NCI-H187 treated with DMSO at 0.1 percent for 48 hours (cell line): ENCODE data around the gene RGR.

Experiments
- DNase-seq: peaks from one replicate; lab custom pipeline; 2025; lab: John Stamatoyannopoulos, UW

RGR gene

DNA sequence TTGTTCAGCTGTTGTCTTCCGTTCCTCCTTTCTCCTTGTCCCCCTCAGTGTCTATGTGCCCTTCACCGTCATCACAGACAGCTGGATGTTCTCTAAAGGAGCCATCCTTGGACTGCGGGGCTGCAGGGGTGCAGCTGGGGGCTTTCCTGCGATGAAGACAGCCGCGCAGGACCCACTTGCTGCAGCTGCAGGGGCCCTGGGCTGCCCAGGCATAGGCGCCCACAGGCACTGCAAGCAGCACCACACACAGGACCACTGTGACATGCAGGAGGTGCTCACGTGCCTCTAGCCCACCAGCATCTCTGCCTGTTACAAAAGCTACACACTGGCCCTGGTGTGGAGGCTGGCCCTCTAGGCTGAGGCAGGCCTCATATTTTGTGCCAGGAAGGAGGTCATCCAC, 22.9 kb upstream of the RGR start:
- DNase-seq: no peak

GRCh38 chr10:84224411-84225028, 20.3 kb upstream of the RGR start:
- DNase-seq: no peak

DNA sequence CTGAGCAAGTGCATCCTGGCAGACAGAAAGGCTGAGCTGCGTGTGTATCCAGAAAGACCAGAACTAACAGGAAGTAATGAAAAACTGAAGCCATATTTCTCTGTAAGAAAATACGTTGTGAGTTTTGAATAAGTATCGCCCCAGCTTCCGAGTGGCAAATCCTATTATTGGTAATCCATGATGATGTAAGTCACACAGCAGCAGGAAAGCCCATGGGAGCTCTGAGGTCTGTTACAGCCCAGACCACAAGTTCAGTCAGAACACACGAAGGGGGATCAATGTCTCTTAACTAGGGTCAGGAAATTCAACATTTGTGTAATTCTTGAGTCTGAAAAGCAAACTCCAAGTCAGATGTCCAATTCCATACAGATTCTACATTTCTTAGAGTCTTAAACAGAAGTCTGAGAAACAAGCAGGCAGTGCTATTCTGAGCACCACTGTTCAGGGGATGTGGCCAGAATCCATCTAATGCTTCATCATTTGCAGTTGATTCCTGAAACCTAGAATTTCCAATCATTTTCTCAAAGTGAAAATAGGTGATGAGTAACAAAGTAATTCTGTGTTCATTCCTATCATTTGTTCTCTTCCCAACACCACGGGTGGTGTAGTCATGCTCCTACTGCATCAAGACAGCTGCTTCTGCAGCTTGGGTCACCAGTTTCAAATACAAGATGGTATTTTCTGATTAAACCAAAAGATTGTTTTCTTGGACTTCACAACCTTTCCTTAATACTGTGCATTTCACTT, 19.3 kb upstream of the RGR start, which contains the start of gene LRIT2:
TSS of gene LRIT2 (minus strand) at position 118 of the 747 bp plus-strand sequence. CDS start at position 94, 24 bp downstream.
- no peak for DNase-seq

GRCh38 chr10:84226616-84227015, 18.2 kb upstream of the RGR start:
- DNase-seq: no peak

GRCh38 chr10:84227810-84228209, 17.0 kb upstream of the RGR start:
- DNase-seq: no peak

GRCh38 chr10:84230359-84230758, 14.5 kb upstream of the RGR start:
- DNase-seq: no peak

DNA sequence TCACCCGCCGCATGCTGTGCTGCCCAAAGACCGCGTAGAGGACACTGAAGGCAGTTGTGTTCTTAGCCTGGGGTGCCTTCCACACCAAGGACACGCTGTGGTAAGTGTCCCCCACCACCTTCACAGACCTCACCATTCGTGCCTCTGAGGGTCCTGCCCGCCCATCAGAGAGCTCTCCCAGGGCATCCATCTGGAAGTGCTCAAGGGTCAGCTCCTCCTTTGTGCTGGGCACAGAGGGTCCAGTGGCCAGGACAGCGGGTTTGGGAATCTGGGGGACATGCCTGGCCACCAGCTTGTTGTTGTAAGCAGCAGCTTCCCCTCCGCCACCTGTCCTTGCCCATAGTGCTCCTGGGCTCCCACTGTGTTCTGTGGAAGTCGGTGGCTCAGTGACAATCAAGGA, 12.5 kb upstream of the RGR start:
- no peak for DNase-seq

GRCh38 chr10:84233940-84234339, 10.9 kb upstream of the RGR start:
- no peak for DNase-seq

GRCh38 chr10:84234479-84234878, 10.4 kb upstream of the RGR start:
- DNase-seq: no peak

DNA sequence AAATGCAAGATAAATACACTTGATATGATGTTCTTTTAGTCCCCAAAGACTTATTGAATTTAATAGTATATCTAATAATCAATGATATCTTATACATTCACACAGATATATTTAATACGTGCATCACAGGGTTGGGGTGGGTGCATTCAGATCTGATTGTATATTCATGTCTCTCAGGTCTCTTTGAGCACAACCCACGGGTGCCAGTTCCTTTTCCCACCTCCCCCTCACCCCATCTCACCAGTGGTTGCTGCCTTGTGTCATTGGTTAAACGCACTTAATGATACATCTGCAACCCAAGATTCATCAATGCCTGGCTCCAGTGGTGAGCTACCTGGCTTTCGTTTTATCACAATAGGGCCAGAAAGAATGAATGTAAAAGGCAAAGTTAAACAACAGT, 9.8 kb upstream of the RGR start:
- no peak for DNase-seq

GRCh38 chr10:84236807-84237198, 8.1 kb upstream of the RGR start:
- no peak for DNase-seq

- DNase-seq: no peak
Observed at GRCh38 chr10:84237199-84238051, 7.4 kb upstream of the RGR start.

GRCh38 chr10:84238909-84239308, 5.9 kb upstream of the RGR start:
- no peak for DNase-seq

GRCh38 chr10:84241185-84241790, 3.6 kb upstream of the RGR start, which contains the start of gene LRIT1:
Gene LRIT1, minus strand, starts transcription at chr10:84241546. Its CDS starts 107 bp downstream, at chr10:84241439.
- DNase-seq: no peak

GRCh38 chr10:84243759-84244158, 1.1 kb upstream of the RGR start:
- DNase-seq: no peak

DNA sequence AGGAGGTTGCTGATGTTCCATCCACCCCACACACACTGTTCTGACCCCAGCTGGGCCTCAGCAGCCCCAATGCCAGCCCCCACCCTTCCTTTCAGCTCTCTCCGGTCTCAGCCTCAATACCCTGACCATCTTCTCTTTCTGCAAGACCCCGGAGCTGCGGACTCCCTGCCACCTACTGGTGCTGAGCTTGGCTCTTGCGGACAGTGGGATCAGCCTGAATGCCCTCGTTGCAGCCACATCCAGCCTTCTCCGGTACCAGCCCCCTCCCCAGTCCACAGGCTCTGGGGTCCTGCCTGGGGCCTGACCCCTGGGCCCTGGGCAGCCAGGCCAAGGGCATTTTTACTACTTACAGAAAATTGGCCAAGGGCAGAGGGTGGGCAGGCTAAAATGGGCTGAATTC, 2.6 kb downstream of the RGR start:
- DNase-seq: no peak

DNA sequence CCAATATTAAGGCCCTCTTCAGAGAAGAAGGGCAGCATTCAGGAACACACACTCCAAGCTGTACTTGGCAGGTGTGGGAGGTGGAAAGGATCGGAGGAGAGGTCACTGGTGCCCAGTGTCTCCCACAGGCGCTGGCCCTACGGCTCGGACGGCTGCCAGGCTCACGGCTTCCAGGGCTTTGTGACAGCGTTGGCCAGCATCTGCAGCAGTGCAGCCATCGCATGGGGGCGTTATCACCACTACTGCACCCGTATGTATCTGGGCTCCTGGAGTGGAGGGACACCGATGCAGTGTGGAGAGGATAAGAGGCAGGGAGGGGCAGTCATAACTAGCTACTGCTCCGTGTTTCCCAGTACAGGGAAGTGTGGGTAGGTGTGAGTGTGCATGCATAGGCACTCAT, 3.9 kb downstream of the RGR start:
- no peak for DNase-seq

DNA sequence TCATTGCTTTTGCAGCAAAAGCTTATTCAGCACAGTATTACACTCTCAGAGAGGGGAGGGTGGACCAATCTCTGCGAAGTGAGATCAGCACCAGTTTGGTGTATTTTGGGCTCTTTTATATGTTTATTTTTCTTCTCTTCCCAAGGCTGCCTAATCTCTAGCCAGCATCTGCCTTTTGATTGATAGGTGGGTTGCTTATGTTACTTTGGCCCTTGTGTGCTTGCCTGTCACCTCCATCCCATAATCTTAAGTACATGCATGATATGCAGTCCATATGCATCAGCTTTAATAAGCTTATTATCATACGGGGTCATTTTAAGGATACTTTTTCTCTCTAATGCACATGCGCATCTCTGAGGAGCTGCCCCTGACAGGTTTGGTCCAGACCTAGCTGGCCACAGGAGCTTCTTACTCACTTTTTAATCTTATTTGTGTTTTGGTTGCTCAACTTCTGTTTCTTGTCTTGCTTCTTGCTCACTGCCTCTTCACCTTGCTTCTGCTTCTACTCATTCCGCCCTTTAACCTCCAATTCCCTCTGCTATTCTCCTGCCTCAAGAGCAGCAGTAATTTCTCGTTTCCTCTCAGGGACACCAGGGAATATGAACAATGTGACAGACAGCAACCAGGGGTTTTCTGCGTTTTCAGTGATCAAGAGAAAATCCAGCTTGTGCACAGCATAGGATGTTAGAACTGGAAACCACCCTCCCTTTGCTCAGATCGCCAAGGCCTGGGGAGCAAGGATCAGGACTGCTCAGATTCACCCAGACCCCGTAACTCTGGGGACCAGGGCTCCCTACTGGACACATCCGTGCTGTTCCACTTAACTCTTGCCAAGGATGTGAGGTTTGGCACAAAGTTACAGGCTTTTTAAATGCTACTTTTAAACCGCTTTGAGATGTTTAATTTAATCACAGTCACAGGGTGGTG, 10.0 kb downstream of the RGR start:
- no peak for DNase-seq

DNA sequence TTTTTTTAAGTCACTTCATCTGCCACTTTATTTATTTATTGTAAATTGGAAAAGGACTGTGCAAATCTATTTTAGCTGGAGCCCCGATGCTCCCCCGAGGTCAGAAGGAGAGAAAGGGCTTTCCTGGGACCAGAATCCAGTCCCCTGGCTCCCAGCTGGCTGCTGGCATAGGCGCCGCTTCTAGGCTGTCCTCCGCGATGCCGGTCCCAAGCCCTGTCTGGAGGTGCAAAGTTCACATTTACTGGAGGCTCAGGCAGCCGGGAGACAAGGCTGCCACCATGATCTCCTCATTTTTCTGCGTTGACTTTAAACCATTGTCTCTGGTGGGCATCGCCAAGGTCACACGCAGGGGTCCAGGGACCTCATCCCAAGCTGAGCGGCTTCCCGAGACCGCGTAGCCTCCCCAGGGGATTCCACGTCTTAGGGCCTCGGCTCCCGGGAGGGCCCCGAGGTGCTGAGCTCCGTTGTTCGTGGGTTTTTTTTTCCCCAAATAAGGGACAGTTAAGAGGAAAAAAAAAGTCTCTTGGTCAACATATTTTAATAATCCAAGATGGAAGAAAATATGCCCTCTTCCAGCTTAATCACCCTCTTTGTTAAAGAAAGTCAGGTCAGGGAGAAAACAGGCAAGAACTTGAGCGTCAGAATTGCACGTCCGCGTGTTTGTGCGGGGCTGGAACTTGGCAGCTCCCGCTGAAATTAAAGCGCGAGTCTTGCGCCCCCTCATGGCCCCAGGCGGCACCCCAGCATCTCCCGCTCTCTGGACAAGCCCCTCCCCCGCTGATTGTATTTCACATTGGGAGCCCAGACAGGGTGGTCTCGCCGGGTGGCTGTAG, 11.9 kb downstream of the RGR start:
- DNase-seq: no peak

GRCh38 chr10:84257343-84258020, 12.6 kb downstream of the RGR start:
- DNase-seq: no peak
